ENCODE measurements around the gene RNF152. TPM values are rescaled to one million over a fixed set of nuclear protein-coding genes. Genes with fewer than 3 reads are reported as not detected.
A peak's percentile ranks its signal among the peaks of the same experiment; 100 is the strongest.

Gene RNF152
- total RNA-seq, 2 experiments from 2014 or later, result 0.10 to 0.42 TPM

DNA sequence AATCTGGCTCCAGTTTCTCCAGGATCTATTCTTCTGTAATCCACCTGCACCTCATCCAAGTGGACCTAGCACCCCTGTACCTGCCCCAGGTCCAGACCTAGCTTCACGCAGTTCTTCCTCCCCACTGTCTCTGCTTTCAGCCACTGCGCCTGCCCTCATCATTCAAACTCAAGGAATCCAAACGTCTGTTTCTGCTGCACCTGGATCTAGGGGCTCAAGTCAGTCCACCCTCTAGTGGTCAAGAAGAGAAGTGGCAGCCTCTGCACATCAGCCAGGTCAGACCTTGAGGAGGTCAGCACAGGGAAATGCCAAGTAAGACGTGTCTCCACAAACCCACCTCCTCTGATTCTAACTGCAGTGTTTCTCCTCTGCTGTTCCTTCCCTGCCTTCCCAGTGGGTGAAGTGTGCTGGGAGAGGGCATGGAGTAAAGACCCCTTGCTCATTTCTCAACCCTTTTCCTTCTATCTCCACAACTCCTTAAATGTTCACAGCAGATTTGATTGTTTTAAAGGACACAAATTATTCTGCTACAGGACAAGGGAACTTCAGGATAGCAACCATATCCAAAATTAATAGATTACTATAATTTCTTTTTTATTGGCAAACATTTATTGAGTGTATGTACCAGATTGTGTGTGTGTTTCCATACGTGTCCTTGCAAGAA is 8.6 kb upstream of the RNF152 start:
- H3K4me1 Mint-ChIP-seq, result no peaks in the 10 kb centered on the region
- H3K27me3 Mint-ChIP-seq, result peaks cover 49% of the 10 kb centered on the region
- peak; percentile 26 for DNase-seq
- H3K4me3 Mint-ChIP-seq, result no peak overlapping the region
- no peaks in the 10 kb centered on the region for H3K9me3 Mint-ChIP-seq
- H3K27ac Mint-ChIP-seq, result no peak overlapping the region
- H3K36me3 Mint-ChIP-seq, result no peaks in the 10 kb centered on the region

DNA sequence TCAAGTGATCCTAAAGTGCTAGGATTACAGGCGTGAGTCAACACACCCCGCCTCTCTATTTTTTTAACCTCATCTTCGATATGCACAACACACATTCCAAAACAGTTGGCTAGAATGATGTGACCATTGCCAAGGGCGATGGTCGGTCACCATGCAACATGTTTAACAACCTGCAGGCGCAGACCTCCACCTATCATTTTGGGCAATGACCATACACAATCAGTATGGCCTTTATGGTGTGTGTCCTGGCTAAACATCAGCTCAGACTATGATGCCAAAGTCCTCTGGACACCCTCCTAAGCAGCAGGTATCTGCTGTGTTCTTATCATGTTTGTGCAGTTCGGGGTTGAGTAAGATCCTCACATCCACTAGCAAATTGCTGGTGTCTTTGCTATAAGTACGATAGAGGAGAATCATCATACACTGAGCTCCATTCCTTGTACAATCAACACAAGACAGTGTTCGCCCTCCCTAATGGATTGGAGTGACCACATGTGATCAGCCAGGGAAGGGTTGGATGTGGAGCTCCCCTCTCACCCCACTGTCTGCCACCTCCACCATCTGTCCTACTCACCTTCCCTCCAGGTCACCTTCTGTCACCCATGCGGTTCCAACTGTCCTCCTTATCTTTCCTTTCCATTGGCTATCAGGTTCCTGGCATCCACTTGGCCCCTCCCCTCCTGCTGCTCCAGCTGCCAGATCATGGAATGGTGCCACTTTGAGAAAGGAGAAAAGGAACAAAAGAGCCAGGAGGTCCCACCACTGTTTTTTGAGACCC is 7.9 kb upstream of the RNF152 start:
- no peaks in the 10 kb centered on the region for H3K9me3 Mint-ChIP-seq
- H3K27ac Mint-ChIP-seq, result no peak overlapping the region
- H3K4me1 Mint-ChIP-seq, result no peaks in the 10 kb centered on the region
- peaks cover 52% of the 10 kb centered on the region for H3K27me3 Mint-ChIP-seq
- DNase-seq, result no peak
- H3K36me3 Mint-ChIP-seq, result no peaks in the 10 kb centered on the region
- no peak overlapping the region for H3K4me3 Mint-ChIP-seq

- H3K9me3 Mint-ChIP-seq, result no peaks in the 10 kb centered on the region
- no peak for DNase-seq
- peaks cover 56% of the 10 kb centered on the region for H3K27me3 Mint-ChIP-seq
- H3K36me3 Mint-ChIP-seq, result no peaks in the 10 kb centered on the region
- H3K4me1 Mint-ChIP-seq, result no peaks in the 10 kb centered on the region
- no peak overlapping the region for H3K27ac Mint-ChIP-seq
- H3K4me3 Mint-ChIP-seq, result no peak overlapping the region
Observed at GRCh38 chr18:61898640-61899101, 5.9 kb upstream of the RNF152 start.

DNA sequence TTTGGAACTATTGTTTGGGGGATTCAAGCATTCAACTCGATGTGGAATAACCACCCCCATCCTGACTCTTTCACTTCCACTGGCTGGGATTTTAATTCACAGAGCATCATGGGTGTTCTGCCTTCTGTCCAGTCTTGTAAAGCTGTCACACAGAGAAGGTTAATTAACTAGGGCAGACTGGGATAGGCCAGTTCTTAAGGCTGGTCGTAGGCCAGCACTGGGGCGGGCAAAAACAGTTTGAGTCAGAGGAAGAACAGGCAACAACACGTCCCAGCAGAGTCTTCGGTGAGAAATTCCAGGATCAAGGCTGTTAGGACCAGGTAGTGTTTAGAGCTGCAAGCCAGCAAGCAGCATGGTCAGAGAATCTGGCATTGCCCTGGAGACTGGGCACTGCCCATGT is 4.0 kb upstream of the RNF152 start:
- Mint-ChIP-seq H3K4me3 (no peak overlapping the region), H3K4me1 (peaks cover 8% of the 10 kb centered on the region), H3K36me3 (no peaks in the 10 kb centered on the region), H3K27me3 (peaks cover 59% of the 10 kb centered on the region), H3K9me3 (no peaks in the 10 kb centered on the region), H3K27ac (no peak overlapping the region)
- no peak for DNase-seq

GRCh38 chr18:61896118-61896517 is 3.3 kb upstream of the RNF152 start:
- Mint-ChIP-seq H3K27me3 (peaks cover 60% of the 10 kb centered on the region), H3K9me3 (no peaks in the 10 kb centered on the region), H3K36me3 (no peaks in the 10 kb centered on the region), H3K27ac (no peak overlapping the region), H3K4me1 (peaks cover 8% of the 10 kb centered on the region), H3K4me3 (no peak overlapping the region)
- no peak for DNase-seq

GRCh38 chr18:61894751-61895524 is 2.1 kb upstream of the RNF152 start:
- Mint-ChIP-seq H3K4me3 (peak overlapping the region; percentile 65), H3K27me3 (peaks cover 60% of the 10 kb centered on the region), H3K36me3 (no peaks in the 10 kb centered on the region), H3K9me3 (no peaks in the 10 kb centered on the region), H3K4me1 (peaks cover 8% of the 10 kb centered on the region), H3K27ac (no peak overlapping the region)
- no peak for DNase-seq

GRCh38 chr18:61893971-61894750 is 1.4 kb upstream of the RNF152 start:
- H3K36me3 Mint-ChIP-seq, result no peaks in the 10 kb centered on the region
- H3K27ac Mint-ChIP-seq, result no peak overlapping the region
- DNase-seq, result peak; percentile 68
- H3K4me3 Mint-ChIP-seq, result peak overlapping the region; percentile 83
- peaks cover 56% of the 10 kb centered on the region for H3K27me3 Mint-ChIP-seq
- no peaks in the 10 kb centered on the region for H3K9me3 Mint-ChIP-seq
- peaks cover 8% of the 10 kb centered on the region for H3K4me1 Mint-ChIP-seq

DNA sequence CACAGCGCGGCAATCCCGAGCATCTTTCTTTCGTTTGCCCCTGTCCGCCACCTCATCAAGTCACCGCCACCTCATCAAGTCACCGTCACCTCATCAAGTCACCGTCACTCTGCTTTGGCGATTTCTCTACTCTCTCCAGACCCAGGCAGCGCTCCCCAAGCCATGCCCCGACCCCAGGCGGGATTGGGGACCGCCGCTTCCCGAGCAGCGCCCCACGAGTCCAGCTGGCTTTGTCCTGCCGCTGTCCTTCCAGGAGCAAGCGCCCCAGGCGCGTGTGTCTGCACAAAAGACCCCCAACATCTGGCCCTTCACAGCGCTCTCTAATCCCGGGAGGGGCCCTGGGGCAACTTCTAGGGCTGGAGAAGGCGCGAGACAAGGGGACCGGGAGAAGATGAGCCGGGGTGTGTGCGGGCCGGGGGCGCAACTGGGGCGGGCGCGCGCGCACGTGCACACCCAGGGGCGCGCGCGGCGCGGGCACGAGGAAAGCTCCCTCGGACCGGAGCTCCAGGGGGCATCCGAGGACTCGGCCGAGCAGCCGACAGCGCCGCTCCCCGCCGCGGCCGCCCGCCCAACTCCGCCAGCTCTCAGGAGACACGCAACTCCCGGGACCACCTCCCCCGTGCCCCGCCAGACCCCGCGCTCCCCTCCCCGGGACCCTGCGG is 633 bp upstream of the RNF152 start:
- H3K4me3 Mint-ChIP-seq, result peak overlapping the region; percentile 83
- DNase-seq, result peak; percentile 28
- no peaks in the 10 kb centered on the region for H3K36me3 Mint-ChIP-seq
- no peaks in the 10 kb centered on the region for H3K9me3 Mint-ChIP-seq
- peaks cover 54% of the 10 kb centered on the region for H3K27me3 Mint-ChIP-seq
- peaks cover 8% of the 10 kb centered on the region for H3K4me1 Mint-ChIP-seq
- H3K27ac Mint-ChIP-seq, result no peak overlapping the region

DNA sequence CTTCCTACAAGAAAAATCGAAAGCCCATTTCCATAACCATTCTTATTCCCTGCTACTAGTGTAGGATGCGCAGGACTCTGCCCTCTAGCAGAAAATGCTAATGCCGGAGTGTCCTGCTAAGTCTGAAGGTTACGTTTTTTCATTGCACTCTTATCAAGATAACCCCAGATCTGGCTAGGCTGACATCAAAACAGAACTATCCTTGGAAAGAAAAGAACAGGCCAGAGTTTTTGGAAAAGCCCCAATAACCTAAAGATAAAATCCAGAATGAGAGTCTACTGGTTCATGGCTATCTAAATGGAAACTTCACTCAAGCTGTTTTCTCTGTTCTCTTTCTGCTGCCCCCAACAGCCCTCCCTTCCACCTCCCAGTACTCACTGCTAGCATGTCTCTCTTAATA is 913 bp downstream of the RNF152 start:
- no peak overlapping the region for H3K27ac Mint-ChIP-seq
- H3K36me3 Mint-ChIP-seq, result no peaks in the 10 kb centered on the region
- no peaks in the 10 kb centered on the region for H3K9me3 Mint-ChIP-seq
- no peak for DNase-seq
- peaks cover 8% of the 10 kb centered on the region for H3K4me1 Mint-ChIP-seq
- H3K27me3 Mint-ChIP-seq, result peaks cover 43% of the 10 kb centered on the region
- H3K4me3 Mint-ChIP-seq, result no peak overlapping the region

DNA sequence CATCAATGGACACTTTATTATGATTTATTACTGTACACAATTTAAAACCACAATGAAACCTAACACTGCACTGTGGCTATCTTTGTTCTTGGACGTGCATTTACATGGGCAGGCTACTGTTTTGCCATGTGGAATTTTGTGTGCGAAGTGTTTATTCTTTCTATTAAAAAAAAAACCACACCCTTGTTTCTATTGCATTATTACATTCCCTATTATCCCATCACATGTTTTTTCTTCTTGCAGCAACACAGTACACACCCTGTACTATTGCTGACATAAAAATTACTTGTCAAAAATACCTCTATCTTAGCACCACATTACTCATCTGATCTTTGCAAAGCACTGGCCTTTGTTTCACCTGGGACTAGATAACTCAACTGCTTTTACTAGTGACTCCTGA is 1.5 kb downstream of the RNF152 start:
- peaks cover 8% of the 10 kb centered on the region for H3K4me1 Mint-ChIP-seq
- no peak for DNase-seq
- H3K27me3 Mint-ChIP-seq, result peaks cover 37% of the 10 kb centered on the region
- no peak overlapping the region for H3K4me3 Mint-ChIP-seq
- no peaks in the 10 kb centered on the region for H3K36me3 Mint-ChIP-seq
- H3K9me3 Mint-ChIP-seq, result no peaks in the 10 kb centered on the region
- H3K27ac Mint-ChIP-seq, result no peak overlapping the region

- Mint-ChIP-seq H3K27ac (no peak overlapping the region), H3K27me3 (peaks cover 32% of the 10 kb centered on the region), H3K4me1 (peaks cover 8% of the 10 kb centered on the region), H3K4me3 (no peak overlapping the region), H3K36me3 (no peaks in the 10 kb centered on the region), H3K9me3 (no peaks in the 10 kb centered on the region)
- DNase-seq, result no peak
Observed at GRCh38 chr18:61890344-61890743, 2.5 kb downstream of the RNF152 start.

GRCh38 chr18:61889541-61889940 is 3.3 kb downstream of the RNF152 start:
- no peak overlapping the region for H3K27ac Mint-ChIP-seq
- no peaks in the 10 kb centered on the region for H3K36me3 Mint-ChIP-seq
- H3K27me3 Mint-ChIP-seq, result peaks cover 26% of the 10 kb centered on the region
- no peak overlapping the region for H3K4me3 Mint-ChIP-seq
- no peak for DNase-seq
- peaks cover 8% of the 10 kb centered on the region for H3K4me1 Mint-ChIP-seq
- H3K9me3 Mint-ChIP-seq, result no peaks in the 10 kb centered on the region

- Mint-ChIP-seq H3K27ac (no peak overlapping the region), H3K27me3 (peaks cover 26% of the 10 kb centered on the region), H3K36me3 (no peaks in the 10 kb centered on the region), H3K9me3 (no peaks in the 10 kb centered on the region), H3K4me3 (no peak overlapping the region), H3K4me1 (peaks cover 8% of the 10 kb centered on the region)
- DNase-seq, result no peak
Observed at GRCh38 chr18:61888622-61889021, 4.2 kb downstream of the RNF152 start.

- H3K27me3 Mint-ChIP-seq, result peaks cover 20% of the 10 kb centered on the region
- no peak overlapping the region for H3K27ac Mint-ChIP-seq
- no peaks in the 10 kb centered on the region for H3K9me3 Mint-ChIP-seq
- H3K4me1 Mint-ChIP-seq, result peaks cover 2% of the 10 kb centered on the region
- no peak for DNase-seq
- H3K4me3 Mint-ChIP-seq, result no peak overlapping the region
- no peaks in the 10 kb centered on the region for H3K36me3 Mint-ChIP-seq
Observed at GRCh38 chr18:61887838-61888237, 5.0 kb downstream of the RNF152 start.

All from activated naive CD8-positive, alpha-beta T cell treated with anti-CD3 and anti-CD28 coated beads for 36 hours (primary cell).